IgD-negative memory B cell (primary cell): Measurements from ENCODE around the gene FAM170B. TPM values are rescaled to one million over a fixed set of nuclear protein-coding genes. Genes with fewer than 3 reads are reported as not detected.

Source experiments
- H3K27ac Mint-ChIP-seq, 3 donors: one replicate each; pipeline ENCODE4 v1.8.0; 2020 to 2022; ENCODE audit warnings: mild to moderate bottlenecking in 3 of 3, mixed read lengths in 3 of 3, moderate library complexity in 1 of 3
- H3K27me3 Mint-ChIP-seq: one replicate; pipeline ENCODE4 v1.8.0; 2021; ENCODE audit warnings: mixed read lengths
- H3K36me3 Mint-ChIP-seq: one replicate; pipeline ENCODE4 v1.8.0; 2020; ENCODE audit warnings: mild to moderate bottlenecking, mixed read lengths
- H3K4me1 Mint-ChIP-seq, 3 donors: one replicate each; pipeline ENCODE4 v1.8.0; 2020 to 2022; ENCODE audit warnings: mixed read lengths in 3 of 3, mild to moderate bottlenecking in 1 of 3
- H3K4me3 Mint-ChIP-seq, 4 donors: one replicate each; pipeline ENCODE4 v1.8.0; 2020 to 2022; ENCODE audit warnings: mild to moderate bottlenecking in 4 of 4, mixed read lengths in 4 of 4, moderate library complexity in 3 of 4
- H3K9me3 Mint-ChIP-seq, 3 donors: one replicate each; pipeline ENCODE4 v1.8.0; 2020 to 2021; ENCODE audit warnings: mixed read lengths in 3 of 3, mild to moderate bottlenecking in 1 of 3
- polyA plus RNA-seq: library from polyadenylated mRNA; unstranded; fragments of 300-500 nt; fragmentation: Illumina TruSeq; gene quantifications from one replicate; pipeline ENCODE4 v1.2.3, GENCODE V29; 2021

FAM170B gene
- polyA plus RNA-seq, 1 donor from 2014 or later, result not detected

GRCh38 chr10:49115015-49115795, 18.6 kb downstream of the FAM170B start, which contains the start of gene VSTM4:
TSS of gene VSTM4 (minus strand) at chr10:49115522. CDS start at chr10:49115485, 37 bp downstream.
- H3K36me3 Mint-ChIP-seq, result no peaks in the 10 kb centered on the region
- H3K4me3 Mint-ChIP-seq, result peak within 1 kb of the TSS; percentile 28 to 72 (median 54)
- H3K27me3 Mint-ChIP-seq, result peaks cover 18% of the 10 kb centered on the region
- peaks cover 0 to 3% (median 0%) of the 10 kb centered on the region in 3 donors for H3K4me1 Mint-ChIP-seq
- no peak within 1 kb of the TSS for H3K27ac Mint-ChIP-seq
- no peaks in the 10 kb centered on the region for H3K9me3 Mint-ChIP-seq

DNA sequence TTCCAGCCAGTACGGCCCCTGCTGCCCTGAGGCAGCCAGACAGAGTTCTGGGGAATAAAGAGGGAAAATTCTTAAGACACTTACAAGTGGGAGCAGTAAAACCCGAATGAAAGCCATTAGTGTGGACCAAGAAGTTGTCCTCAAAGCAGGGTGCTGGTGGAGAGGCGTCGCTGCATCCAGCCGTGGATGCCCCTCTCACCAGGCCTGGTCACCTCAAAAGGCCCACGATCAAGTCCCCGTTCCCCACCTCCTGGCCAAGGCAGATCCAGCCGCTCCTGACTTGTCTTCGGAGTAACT, 19.2 kb downstream of the FAM170B start:
- no peaks in the 10 kb centered on the region for H3K9me3 Mint-ChIP-seq
- H3K27me3 Mint-ChIP-seq, result peaks cover 21% of the 10 kb centered on the region
- H3K27ac Mint-ChIP-seq, result no peak overlapping the region
- H3K4me3 Mint-ChIP-seq, result peak overlapping the region; percentile 28 to 72 (median 48)
- no peaks in the 10 kb centered on the region for H3K36me3 Mint-ChIP-seq
- H3K4me1 Mint-ChIP-seq, result peaks cover 0 to 3% (median 0%) of the 10 kb centered on the region in 3 donors

- peaks cover 0 to 3% (median 0%) of the 10 kb centered on the region in 3 donors for H3K4me1 Mint-ChIP-seq
- H3K27me3 Mint-ChIP-seq, result peaks cover 21% of the 10 kb centered on the region
- peak overlapping the region in 1 of 4 donors; percentile 72 for H3K4me3 Mint-ChIP-seq
- H3K9me3 Mint-ChIP-seq, result no peaks in the 10 kb centered on the region
- H3K27ac Mint-ChIP-seq, result no peak overlapping the region
- H3K36me3 Mint-ChIP-seq, result no peaks in the 10 kb centered on the region
These were observed 20.1 kb downstream of the FAM170B start for GRCh38 chr10:49113741-49114141.

DNA sequence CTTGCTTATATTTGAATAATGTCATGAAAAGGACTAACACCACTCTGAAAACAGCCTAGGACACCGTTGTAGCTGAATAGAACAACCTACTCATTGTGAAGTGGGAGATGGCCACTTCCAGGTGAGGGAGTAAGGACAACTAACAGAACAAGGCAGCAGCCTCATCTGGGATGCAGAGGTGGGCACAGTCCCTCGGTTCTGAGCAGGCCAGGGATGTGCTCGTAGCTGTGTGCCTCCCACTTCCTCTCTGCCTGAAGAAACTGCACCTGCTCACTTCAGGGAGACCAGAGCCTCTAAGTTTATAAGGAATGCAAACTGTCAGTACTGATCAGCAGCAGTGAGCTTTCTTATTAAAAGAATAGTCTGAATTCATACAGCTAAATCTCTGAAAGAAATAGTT, 21.0 kb downstream of the FAM170B start:
- H3K4me1 Mint-ChIP-seq, result peaks cover 0 to 3% (median 0%) of the 10 kb centered on the region in 3 donors
- H3K36me3 Mint-ChIP-seq, result no peaks in the 10 kb centered on the region
- H3K9me3 Mint-ChIP-seq, result no peaks in the 10 kb centered on the region
- no peak overlapping the region for H3K27ac Mint-ChIP-seq
- H3K4me3 Mint-ChIP-seq, result no peak overlapping the region
- peaks cover 20% of the 10 kb centered on the region for H3K27me3 Mint-ChIP-seq

- Mint-ChIP-seq H3K4me3 (no peak overlapping the region), H3K27me3 (peaks cover 20% of the 10 kb centered on the region), H3K9me3 (no peaks in the 10 kb centered on the region), H3K36me3 (no peaks in the 10 kb centered on the region), H3K4me1 (peaks cover 0 to 3% (median 0%) of the 10 kb centered on the region in 3 donors), H3K27ac (no peak overlapping the region)
These were observed 21.7 kb downstream of the FAM170B start for GRCh38 chr10:49112098-49112497.

DNA sequence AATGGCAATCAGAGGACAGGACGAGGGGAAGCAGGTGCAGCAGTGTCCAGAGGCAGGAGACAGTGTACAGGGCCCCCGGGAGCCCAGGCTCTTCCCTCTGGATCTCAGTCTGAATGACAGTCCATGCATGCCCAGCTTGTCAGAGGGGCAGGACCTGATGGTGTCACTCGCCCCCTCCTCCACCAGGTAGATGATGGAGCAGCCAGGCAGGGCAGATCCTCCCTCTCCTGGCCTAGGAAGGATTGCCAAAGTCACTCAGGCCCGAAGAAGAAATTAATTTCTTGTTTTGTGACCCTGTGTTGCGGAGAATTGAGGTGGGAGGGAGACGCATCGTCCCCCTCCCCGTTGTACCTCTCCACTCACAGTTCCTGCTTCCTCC, 22.5 kb downstream of the FAM170B start:
- Mint-ChIP-seq H3K4me3 (no peak overlapping the region), H3K9me3 (no peaks in the 10 kb centered on the region), H3K27me3 (peaks cover 15% of the 10 kb centered on the region), H3K36me3 (no peaks in the 10 kb centered on the region), H3K27ac (no peak overlapping the region), H3K4me1 (peaks cover 0 to 4% (median 3%) of the 10 kb centered on the region in 3 donors)

GRCh38 chr10:49110684-49111319, 23.0 kb downstream of the FAM170B start:
- H3K9me3 Mint-ChIP-seq, result no peaks in the 10 kb centered on the region
- peaks cover 12% of the 10 kb centered on the region for H3K27me3 Mint-ChIP-seq
- no peak overlapping the region for H3K27ac Mint-ChIP-seq
- H3K4me3 Mint-ChIP-seq, result no peak overlapping the region
- no peaks in the 10 kb centered on the region for H3K36me3 Mint-ChIP-seq
- H3K4me1 Mint-ChIP-seq, result peaks cover 0 to 4% (median 3%) of the 10 kb centered on the region in 3 donors

DNA sequence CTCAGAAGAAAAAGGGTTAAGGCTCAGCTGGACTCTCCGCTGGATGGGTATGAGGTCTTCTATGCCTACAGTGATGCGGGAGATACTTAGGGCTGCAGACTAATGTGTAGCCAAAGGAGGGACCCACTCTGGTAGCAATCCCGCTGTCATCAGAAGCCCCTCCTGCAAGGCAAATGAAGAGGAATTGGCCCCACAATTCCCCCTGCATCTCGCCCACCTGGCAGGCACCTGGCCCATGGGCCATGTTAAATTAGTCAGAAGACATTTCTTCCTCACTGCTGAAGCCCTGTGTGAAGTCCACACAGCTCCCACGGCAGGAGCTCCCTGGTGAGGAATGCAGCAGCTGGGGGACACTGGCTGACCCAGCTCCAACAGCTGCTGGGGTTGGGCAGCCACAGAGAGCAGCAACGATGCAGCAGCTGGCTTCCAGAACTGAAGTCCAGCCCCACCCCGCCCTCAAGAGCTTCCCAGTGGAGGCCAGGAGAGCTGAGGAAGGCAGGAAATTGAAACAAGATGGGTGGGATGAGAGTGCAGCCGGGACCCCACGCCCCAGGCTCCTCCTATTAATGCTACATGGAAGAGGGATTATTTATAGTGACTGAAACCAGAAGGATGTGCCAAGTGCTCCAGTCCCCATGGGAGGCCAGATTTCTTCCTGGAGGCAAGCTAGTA, 24.0 kb downstream of the FAM170B start:
- Mint-ChIP-seq H3K9me3 (no peaks in the 10 kb centered on the region), H3K36me3 (no peaks in the 10 kb centered on the region), H3K27me3 (peaks cover 9% of the 10 kb centered on the region), H3K27ac (no peak overlapping the region), H3K4me3 (no peak overlapping the region), H3K4me1 (peaks cover 0 to 4% (median 2%) of the 10 kb centered on the region in 3 donors)

DNA sequence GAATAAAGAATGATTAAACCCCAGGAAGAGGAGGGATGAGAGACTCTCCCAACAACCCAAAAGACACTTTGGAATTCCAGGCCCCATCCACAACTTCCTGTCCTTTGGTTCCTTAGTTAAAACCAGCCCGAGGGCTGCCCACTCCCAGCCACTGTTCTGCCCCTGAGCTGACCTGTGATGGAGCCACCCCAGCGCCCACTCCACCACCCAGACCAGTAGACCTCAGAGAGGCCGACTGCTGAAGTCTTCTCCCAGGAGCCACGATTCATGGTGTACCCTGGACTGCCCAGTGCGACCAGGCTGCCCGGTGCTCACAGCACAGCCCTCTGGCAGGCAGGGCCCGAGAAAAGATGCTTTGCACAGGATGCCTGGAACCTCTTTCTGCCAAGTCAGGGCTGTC, 25.2 kb downstream of the FAM170B start:
- no peaks in the 10 kb centered on the region for H3K9me3 Mint-ChIP-seq
- H3K4me1 Mint-ChIP-seq, result peaks cover 0 to 4% (median 0%) of the 10 kb centered on the region in 3 donors
- H3K4me3 Mint-ChIP-seq, result no peak overlapping the region
- H3K36me3 Mint-ChIP-seq, result no peaks in the 10 kb centered on the region
- peak overlapping the region in 1 of 3 donors; percentile 78 for H3K27ac Mint-ChIP-seq
- peaks cover 7% of the 10 kb centered on the region for H3K27me3 Mint-ChIP-seq

DNA sequence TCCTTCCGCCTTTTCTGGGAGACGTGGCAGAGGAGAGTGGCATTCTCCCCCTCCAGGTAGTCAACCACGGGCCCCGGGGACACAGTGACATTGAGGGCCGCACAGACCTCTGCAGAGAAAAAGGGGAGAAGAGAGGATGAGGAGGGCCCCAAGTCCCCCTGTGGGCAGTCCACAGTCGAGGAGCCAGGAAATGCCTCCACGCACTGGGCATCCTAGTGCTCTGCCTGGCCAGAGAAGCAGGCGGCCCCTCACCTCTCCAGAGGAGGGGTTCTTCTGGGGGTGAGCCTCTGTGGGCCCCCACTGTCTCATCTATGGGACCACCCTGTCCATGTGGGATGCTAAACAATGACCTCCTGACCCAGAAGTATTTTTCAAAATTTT, 25.9 kb downstream of the FAM170B start:
- peaks cover 10% of the 10 kb centered on the region for H3K27me3 Mint-ChIP-seq
- H3K27ac Mint-ChIP-seq, result no peak overlapping the region
- H3K4me3 Mint-ChIP-seq, result no peak overlapping the region
- H3K4me1 Mint-ChIP-seq, result peaks cover 0 to 4% (median 0%) of the 10 kb centered on the region in 3 donors
- no peaks in the 10 kb centered on the region for H3K36me3 Mint-ChIP-seq
- H3K9me3 Mint-ChIP-seq, result no peaks in the 10 kb centered on the region

DNA sequence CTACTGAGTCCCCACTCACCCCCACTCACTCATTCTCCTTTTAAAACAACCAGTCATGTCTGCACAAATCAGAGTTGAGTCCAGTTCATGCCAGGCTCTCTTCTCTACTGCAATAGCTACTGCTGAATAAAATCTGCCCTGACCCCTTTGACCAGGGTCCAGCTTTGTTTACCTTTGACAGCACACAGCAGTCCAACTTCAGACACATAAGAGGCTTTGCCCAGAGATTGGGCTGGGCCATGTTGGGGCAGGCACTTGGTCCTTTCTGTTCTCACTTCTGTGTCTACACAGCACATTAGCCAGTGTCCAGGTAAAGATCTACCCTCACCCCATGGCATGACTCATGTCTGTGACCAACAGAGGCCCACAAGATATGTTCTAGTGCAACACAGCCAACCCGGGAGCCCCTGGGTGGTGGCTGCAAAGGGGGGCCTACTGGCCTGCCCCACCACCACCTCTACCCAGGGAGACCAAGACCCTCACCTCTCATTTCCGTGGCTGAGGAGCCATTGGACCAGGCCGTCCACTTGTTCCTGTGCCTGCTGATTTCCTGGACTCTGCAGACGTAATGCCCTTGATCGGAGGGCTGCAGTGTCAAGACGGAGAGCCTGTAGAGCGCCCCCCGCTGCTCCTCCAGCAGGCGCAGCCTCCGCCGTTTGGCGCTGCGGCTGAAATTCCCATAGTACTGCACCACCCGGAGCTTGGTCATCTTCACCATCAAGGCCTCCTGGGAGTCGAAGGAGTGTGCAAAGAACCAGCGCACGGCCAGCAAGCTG, 26.5 kb downstream of the FAM170B start:
- Mint-ChIP-seq H3K27ac (no peak overlapping the region), H3K27me3 (peaks cover 10% of the 10 kb centered on the region), H3K4me3 (no peak overlapping the region), H3K36me3 (no peaks in the 10 kb centered on the region), H3K4me1 (peaks cover 0 to 4% (median 0%) of the 10 kb centered on the region in 3 donors), H3K9me3 (peaks cover 0 to 2% (median 0%) of the 10 kb centered on the region in 3 donors)

DNA sequence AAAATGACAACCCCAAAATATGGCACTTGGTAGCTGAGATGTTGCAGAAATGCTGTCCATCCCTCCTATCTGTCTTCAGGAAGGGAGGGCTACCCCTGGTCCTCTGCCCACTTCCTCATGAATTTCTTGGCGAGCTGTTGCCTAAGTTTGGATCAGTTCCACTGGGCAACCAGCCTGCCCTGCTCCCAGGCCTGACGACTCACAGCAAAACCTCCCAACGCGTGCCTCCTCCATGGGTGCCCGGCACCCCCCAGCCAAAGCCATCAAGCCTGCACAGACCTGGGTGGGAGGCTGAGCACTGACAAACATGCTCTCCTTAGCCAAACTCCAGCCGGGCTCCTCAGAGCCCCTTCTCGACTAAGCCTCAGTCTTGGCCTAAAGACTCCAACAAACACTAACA, 27.4 kb downstream of the FAM170B start:
- Mint-ChIP-seq H3K4me1 (peaks cover 0 to 4% (median 0%) of the 10 kb centered on the region in 3 donors), H3K4me3 (no peak overlapping the region), H3K36me3 (no peaks in the 10 kb centered on the region), H3K27ac (no peak overlapping the region), H3K9me3 (peaks cover 0 to 5% (median 2%) of the 10 kb centered on the region in 3 donors), H3K27me3 (peaks cover 10% of the 10 kb centered on the region)

- H3K4me1 Mint-ChIP-seq, result peaks cover 0 to 4% (median 0%) of the 10 kb centered on the region in 3 donors
- no peaks in the 10 kb centered on the region for H3K36me3 Mint-ChIP-seq
- H3K27me3 Mint-ChIP-seq, result peaks cover 8% of the 10 kb centered on the region
- H3K9me3 Mint-ChIP-seq, result peaks cover 0 to 5% (median 2%) of the 10 kb centered on the region in 3 donors
- H3K27ac Mint-ChIP-seq, result no peak overlapping the region
- H3K4me3 Mint-ChIP-seq, result peak overlapping the region in 1 of 4 donors; percentile 63
These were observed 28.7 kb downstream of the FAM170B start for GRCh38 chr10:49105076-49105475.

- peaks cover 0 to 5% (median 2%) of the 10 kb centered on the region in 3 donors for H3K9me3 Mint-ChIP-seq
- H3K27me3 Mint-ChIP-seq, result peaks cover 5% of the 10 kb centered on the region
- peaks cover 0 to 4% (median 0%) of the 10 kb centered on the region in 3 donors for H3K4me1 Mint-ChIP-seq
- H3K27ac Mint-ChIP-seq, result no peak overlapping the region
- no peak overlapping the region for H3K4me3 Mint-ChIP-seq
- H3K36me3 Mint-ChIP-seq, result no peaks in the 10 kb centered on the region
These were observed 29.5 kb downstream of the FAM170B start for GRCh38 chr10:49104323-49104722.
